Lower leg skin (tissue), 4 donors: ENCODE data around the gene CPEB4. TPM values are rescaled to one million over a fixed set of nuclear protein-coding genes. Genes with fewer than 3 reads are reported as not detected.

Experiments
- DNase-seq, 2 donors: peaks; one replicate each; pipeline ENCODE4 v3.0.0-alpha.2; 2019; ENCODE audit warnings: low spot score in 2 of 2
- H3K4me3 ChIP-seq: fragments of 200-600 bp; sonication (generic); 2 replicates; pipeline ENCODE4 v1.5.1; 2017; ENCODE audit warnings: mild to moderate bottlenecking, low read depth; ENCODE audit not compliant: poor library complexity, severe bottlenecking
- POLR2A ChIP-seq, 2 donors: fragments of 450-650 bp; IDR thresholded peaks; one replicate each; pipeline ENCODE4 v1.6.1; 2016 to 2017; ENCODE audit warnings: antibody characterized with exemption in 2 of 2, mild to moderate bottlenecking in 1 of 2, moderate library complexity in 1 of 2
- WGBS, 2 donors: methylation state at CpG; one replicate each; pipeline ENCODE4 v1.1.5; 2018; 5-methylcytosine and 5-hydroxymethylcytosine counted together
- intact Hi-C: fragments of 100-400 bp; cut with DNase I; formaldehyde crosslinking; loops from one replicate; pipeline ENCODE4 v1.15.0; 2023; ENCODE audit warnings: low total_unique reads
- total RNA-seq, 4 donors: library from RNA; depleted of rRNA; stranded (reverse); fragments of >200 nt; gene quantifications; one replicate each; pipeline ENCODE4 v1.1.0, GENCODE V29; 2016
- TF ChIP-seq, protein P1 (sequence below), 3 donors: fragments of 450-650 bp; IDR thresholded peaks; one replicate each; pipeline ENCODE4 v1.5.1; 2016; ENCODE audit warnings: antibody characterized with exemption in 3 of 3, mild to moderate bottlenecking in 3 of 3, moderate library complexity in 2 of 3

CPEB4 gene
- total RNA-seq, 4 donors from 2014 or later = 47.5 to 79.6 (median 55.3) TPM

DNA sequence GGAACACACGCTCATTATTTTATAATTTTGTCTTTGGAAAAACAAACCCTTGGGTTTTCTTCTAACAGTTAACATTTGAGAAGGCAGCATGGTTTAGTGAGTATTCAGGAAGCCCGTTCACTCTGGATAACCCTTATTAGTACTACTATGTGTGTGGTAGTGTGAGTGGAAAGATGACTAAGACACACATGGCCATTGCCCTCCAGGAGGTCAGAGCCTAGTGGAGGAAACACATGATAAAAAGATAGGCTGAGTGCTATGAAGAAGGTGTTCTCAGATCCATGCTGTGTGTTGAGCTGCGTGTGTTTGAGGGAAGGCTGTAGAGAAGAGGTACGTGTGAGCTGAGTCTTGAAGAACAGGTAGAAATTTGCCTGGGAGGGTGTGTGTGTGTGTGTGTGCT, 109.2 kb downstream of the CPEB4 start:
- TF ChIP-seq POLR2A (IDR thresholded peaks at IDR 0.05) = no peak
- TF ChIP-seq, protein P1, sequence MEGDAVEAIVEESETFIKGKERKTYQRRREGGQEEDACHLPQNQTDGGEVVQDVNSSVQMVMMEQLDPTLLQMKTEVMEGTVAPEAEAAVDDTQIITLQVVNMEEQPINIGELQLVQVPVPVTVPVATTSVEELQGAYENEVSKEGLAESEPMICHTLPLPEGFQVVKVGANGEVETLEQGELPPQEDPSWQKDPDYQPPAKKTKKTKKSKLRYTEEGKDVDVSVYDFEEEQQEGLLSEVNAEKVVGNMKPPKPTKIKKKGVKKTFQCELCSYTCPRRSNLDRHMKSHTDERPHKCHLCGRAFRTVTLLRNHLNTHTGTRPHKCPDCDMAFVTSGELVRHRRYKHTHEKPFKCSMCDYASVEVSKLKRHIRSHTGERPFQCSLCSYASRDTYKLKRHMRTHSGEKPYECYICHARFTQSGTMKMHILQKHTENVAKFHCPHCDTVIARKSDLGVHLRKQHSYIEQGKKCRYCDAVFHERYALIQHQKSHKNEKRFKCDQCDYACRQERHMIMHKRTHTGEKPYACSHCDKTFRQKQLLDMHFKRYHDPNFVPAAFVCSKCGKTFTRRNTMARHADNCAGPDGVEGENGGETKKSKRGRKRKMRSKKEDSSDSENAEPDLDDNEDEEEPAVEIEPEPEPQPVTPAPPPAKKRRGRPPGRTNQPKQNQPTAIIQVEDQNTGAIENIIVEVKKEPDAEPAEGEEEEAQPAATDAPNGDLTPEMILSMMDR (IDR thresholded peaks at IDR 0.05) = no peak
- H3K4me3 ChIP-seq = no peak overlapping the region
- intact Hi-C loops = no loop called here
- 78 to 83% methylated on average over 4 of the region's 4 CpGs for WGBS, 2 donors
- no peak for DNase-seq

DNA sequence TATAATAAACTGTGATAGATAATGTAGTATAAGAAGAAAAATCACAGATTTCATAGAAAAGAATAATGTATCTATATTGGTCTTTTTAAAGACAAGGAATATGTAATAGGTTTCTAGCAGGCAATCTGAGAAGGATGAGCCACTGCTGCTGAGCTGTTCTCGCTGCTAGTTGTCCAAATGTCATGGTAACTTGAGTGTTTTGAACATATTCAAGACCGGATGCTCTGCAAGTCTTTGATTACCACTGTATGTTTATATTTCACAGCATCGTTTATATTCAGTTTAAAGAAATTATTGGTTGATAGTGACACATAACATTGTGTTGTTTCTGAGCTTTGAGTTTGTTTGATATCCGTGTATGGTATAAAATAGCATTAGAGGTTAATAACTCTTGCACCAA, 110.4 kb downstream of the CPEB4 start:
- intact Hi-C loops = no loop called here
- no peak overlapping the region for H3K4me3 ChIP-seq
- TF ChIP-seq, protein P1 (IDR thresholded peaks at IDR 0.05) = no peak
- TF ChIP-seq POLR2A (IDR thresholded peaks at IDR 0.05) = no peak
- 73 to 79% methylated on average over 4 of the region's 4 CpGs for WGBS, 2 donors
- DNase-seq = no peak

DNA sequence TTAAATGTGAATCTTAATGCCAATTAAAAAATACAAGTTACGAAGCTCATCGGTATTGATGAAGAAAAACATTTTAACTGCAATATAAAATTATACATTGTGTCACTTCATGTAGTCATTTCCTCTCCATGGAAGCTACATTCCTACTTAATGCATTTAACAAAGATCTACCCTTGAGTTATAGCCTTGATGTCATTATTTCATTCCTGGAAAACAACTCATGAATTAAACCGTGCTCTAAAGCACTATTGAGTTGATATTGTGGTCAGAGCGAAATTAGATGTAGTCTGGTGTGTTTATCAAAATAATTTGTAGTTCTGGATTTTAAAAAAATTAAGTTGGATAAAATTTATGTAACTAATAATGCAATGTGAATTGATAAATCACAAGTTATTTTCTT, 111.9 kb downstream of the CPEB4 start:
- no peak for TF ChIP-seq POLR2A (IDR thresholded peaks at IDR 0.05)
- TF ChIP-seq, protein P1 (IDR thresholded peaks at IDR 0.05) = no peak
- intact Hi-C loops = no loop called here
- no peak for DNase-seq
- WGBS, 2 donors = 79 to 83% methylated on average over 4 of the region's 4 CpGs
- no peak overlapping the region for H3K4me3 ChIP-seq

DNA sequence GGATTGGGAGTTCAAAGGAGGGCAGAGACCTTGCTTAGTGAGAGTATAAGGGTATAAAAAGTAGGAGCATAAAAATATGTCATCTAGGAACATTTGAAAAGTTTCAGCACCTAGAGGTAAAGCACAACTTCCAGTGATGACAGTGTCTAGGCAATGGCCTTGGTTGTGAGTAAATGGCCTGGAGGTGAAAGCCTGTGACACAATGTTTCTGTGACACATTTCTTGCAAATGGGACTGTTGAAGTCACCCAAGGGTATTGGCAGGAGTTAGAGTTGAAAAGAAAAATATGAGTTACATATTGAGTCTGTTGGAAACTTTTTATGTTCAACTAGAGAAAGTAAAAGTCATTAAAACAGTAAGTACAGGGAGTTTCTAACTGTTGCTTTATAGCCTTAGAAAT, 115.6 kb downstream of the CPEB4 start:
- H3K4me3 ChIP-seq = no peak overlapping the region
- no peak for TF ChIP-seq POLR2A (IDR thresholded peaks at IDR 0.05)
- TF ChIP-seq, protein P1 (IDR thresholded peaks at IDR 0.05) = no peak
- intact Hi-C loops = no loop called here
- no peak for DNase-seq

DNA sequence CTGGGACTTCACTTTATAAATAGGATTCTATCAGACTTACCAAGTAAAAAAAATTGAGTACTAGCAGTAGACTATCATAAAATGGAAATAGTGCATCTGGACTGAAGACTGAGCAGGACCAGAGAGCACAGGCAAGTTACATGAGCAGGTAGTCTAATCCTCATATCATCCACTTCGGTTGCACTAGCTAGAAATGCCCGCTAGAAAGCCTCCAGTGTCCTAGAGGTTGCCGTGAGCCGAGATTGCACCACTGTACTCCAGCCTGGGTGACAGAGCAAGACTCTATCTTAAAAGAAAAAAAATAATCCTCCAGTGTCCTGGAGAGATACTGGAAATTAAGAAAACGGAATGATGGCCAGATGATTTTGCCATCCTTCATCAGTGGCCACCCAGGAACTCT, 120.8 kb downstream of the CPEB4 start:
- intact Hi-C loops = no loop called here
- 83 to 91% methylated on average over 5 of the region's 5 CpGs for WGBS, 2 donors
- DNase-seq = no peak
- H3K4me3 ChIP-seq = no peak overlapping the region
- TF ChIP-seq, protein P1 (IDR thresholded peaks at IDR 0.05) = no peak
- TF ChIP-seq POLR2A (IDR thresholded peaks at IDR 0.05) = no peak

DNA sequence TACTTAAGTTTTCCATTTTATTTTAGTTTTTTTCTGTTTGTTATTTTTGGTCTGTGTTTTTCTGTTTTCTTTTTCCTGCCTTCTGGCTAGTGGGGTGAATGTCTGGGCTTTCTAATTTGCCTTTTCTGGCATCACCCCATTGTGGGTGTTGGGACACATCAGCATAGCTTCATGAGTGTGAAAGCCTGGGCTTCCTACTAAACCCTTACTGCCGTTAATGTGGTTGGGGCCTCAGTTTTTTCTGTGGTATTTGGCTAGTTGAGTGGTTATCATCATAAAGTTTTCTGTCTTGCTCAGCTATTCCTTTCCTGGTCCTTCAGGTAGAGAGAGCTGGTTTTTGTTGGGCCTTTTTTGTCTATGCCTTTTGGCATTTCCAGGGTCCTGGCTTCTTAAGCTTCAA, 122.2 kb downstream of the CPEB4 start:
- H3K4me3 ChIP-seq = no peak overlapping the region
- DNase-seq = no peak
- 68 to 69% methylated on average over 1 of the region's 1 CpG for whole genome bisulfite sequencing, 2 donors
- TF ChIP-seq, protein P1 (IDR thresholded peaks at IDR 0.05) = no peak
- no peak for TF ChIP-seq POLR2A (IDR thresholded peaks at IDR 0.05)
- intact Hi-C loops = no loop called here
